GM12878 (cell line): ENCODE measurements around the gene MCTP2. TPM values are rescaled to one million over a fixed set of nuclear protein-coding genes. Genes with fewer than 3 reads are reported as not detected.

Experiments used
- ATAC-seq: fragments of 200-7000 bp; cut with Tn5 transposase; 3 replicates; pipeline ENCODE4 v1.9.1; 2020; ENCODE audit warnings: mild to moderate bottlenecking, moderate library complexity
- BruUV-seq: library from RNA; stranded (reverse); fragments of 400-500 nt; replicated peaks from 2 replicates; lab custom pipeline; 2021; lab: Mats Ljungman, UMichigan
- CTCF ChIA-PET: fragments of 300-600 bp; sonication (Branson Sonifier 250); formaldehyde crosslinking; extraction: SDS; loops from one replicate; lab custom pipeline; 2021; ENCODE audit warnings: inconsistent platforms; lab: Yijun Ruan, JAX
- POLR2A ChIA-PET: fragments of 350-600 bp; formaldehyde crosslinking; extraction: SDS; loops from one replicate; lab custom pipeline; 2021; ENCODE audit warnings: inconsistent platforms; lab: Charles Lee
- RAD21 ChIA-PET: fragments of 300-600 bp; sonication (Branson Sonifier 250); formaldehyde crosslinking; loops from one replicate; lab custom pipeline; 2023; ENCODE audit warnings: antibody characterized with exemption; ENCODE audit not compliant: unreplicated experiment; lab: Charles Lee
- SMC1A ChIA-PET: fragments of 300-600 bp; sonication (Branson Sonifier 250); formaldehyde crosslinking; loops from one replicate; lab custom pipeline; 2023; ENCODE audit not compliant: unreplicated experiment, uncharacterized antibody; lab: Charles Lee
- DNase-seq: peaks from one replicate; pipeline ENCODE4 v3.0.0-alpha.2; 2011; ENCODE audit warnings: low read depth, low spot score
- FAIRE-seq: peaks from 3 replicates; lab custom pipeline; 2011; peaks lifted over from hg19 to GRCh38; lab: Jason Lieb, UNC
- H2AFZ ChIP-seq: 2 replicates; pipeline ENCODE4 v1.6.0; 2011; ENCODE audit warnings: low read depth, low read length, control low read depth; ENCODE audit not compliant: control insufficient read depth
- H3K27ac ChIP-seq: 2 replicates; pipeline ENCODE4 v1.5.1; 2011; ENCODE audit warnings: control low read depth; ENCODE audit not compliant: control insufficient read depth, insufficient read depth
- H3K27me3 ChIP-seq, 2 experiments: replicated peaks in 1 of 2; 2 replicates each; pipeline versions ENCODE4 v1.6.0 to v1.6.1; 2011; ENCODE audit warnings: low read length in 1 of 2; ENCODE audit not compliant: control insufficient read depth in 2 of 2, insufficient read depth in 2 of 2
- H3K36me3 ChIP-seq, 2 experiments: 2 replicates each; pipeline ENCODE4 v1.5.1; 2011; ENCODE audit warnings: low read length in 1 of 2; ENCODE audit not compliant: control insufficient read depth in 2 of 2, insufficient read depth in 2 of 2
- H3K4me1 ChIP-seq: 2 replicates; pipeline ENCODE4 v1.6.1; 2011; ENCODE audit warnings: mild to moderate bottlenecking, low read length, moderate library complexity, mixed read lengths; ENCODE audit not compliant: control insufficient read depth, insufficient read depth
- H3K4me2 ChIP-seq: 2 replicates; pipeline ENCODE4 v1.6.0; 2011; ENCODE audit warnings: control low read depth; ENCODE audit not compliant: control insufficient read depth, insufficient read depth
- H3K4me3 ChIP-seq: fragments of 200-600 bp; sonication (generic); 2 replicates; pipeline ENCODE4 v1.5.1; 2016
- H3K79me2 ChIP-seq: 2 replicates; pipeline ENCODE4 v1.6.0; 2011; ENCODE audit warnings: low read length; ENCODE audit not compliant: control insufficient read depth, insufficient read depth
- H3K9ac ChIP-seq: 2 replicates; pipeline ENCODE4 v1.8.0; 2011; ENCODE audit warnings: low read length, control low read depth, mixed read lengths; ENCODE audit not compliant: control insufficient read depth, insufficient read depth
- H3K9me3 ChIP-seq: replicated peaks from 3 replicates; pipeline ENCODE4 v1.5.1; 2011; ENCODE audit warnings: mild to moderate bottlenecking, low read length; ENCODE audit not compliant: control insufficient read depth, insufficient read depth
- H4K20me1 ChIP-seq: 2 replicates; pipeline ENCODE4 v1.6.0; 2011; ENCODE audit not compliant: control insufficient read depth, insufficient read depth
- ESRRA ChIP-seq: IDR thresholded peaks from 2 replicates; pipeline ENCODE4 v1.6.1; 2012; ENCODE audit warnings: mild to moderate bottlenecking, low read length, improper control_type of control experiment
- MEF2B ChIP-seq: fragments of 450-650 bp; IDR thresholded peaks from 2 replicates; pipeline ENCODE4 v1.6.1; 2018; ENCODE audit warnings: mild to moderate bottlenecking, moderate library complexity; ENCODE audit not compliant: partially characterized antibody, poor library complexity, severe bottlenecking
- MXI1 ChIP-seq: fragments of 150-350 bp; IDR thresholded peaks from 2 replicates; pipeline ENCODE4 v1.6.1; 2011; ENCODE audit warnings: low read depth, mild to moderate bottlenecking, inconsistent platforms, low read length, improper control_type of control experiment
- SP1 ChIP-seq: IDR thresholded peaks from one replicate; pipeline ENCODE4 v1.6.1; 2011; ENCODE audit warnings: low read depth, low read length
- SUPT20H ChIP-seq: IDR thresholded peaks from 2 replicates; pipeline ENCODE4 v1.6.1; 2011; ENCODE audit warnings: low read depth, mild to moderate bottlenecking, low read length, moderate library complexity, borderline replicate concordance; ENCODE audit not compliant: control insufficient read depth
- TCF3 ChIP-seq: IDR thresholded peaks from 2 replicates; pipeline ENCODE4 v1.6.1; 2012; ENCODE audit warnings: low read depth, mild to moderate bottlenecking, low read length, borderline replicate concordance; ENCODE audit not compliant: insufficient read depth
- ZSCAN29 ChIP-seq: fragments of 450-650 bp; IDR thresholded peaks from 2 replicates; pipeline ENCODE4 v1.6.1; 2017; ENCODE audit warnings: mild to moderate bottlenecking, moderate library complexity
- WGBS: methylation state at CpG from one replicate; pipeline ENCODE4 v1.1.6; 2016; ENCODE audit warnings: low lambda C conversion rate; ENCODE audit not compliant: insufficient replicate concordance, insufficient coverage; ENCODE audit errors: missing lambda C conversion rate; 5-methylcytosine and 5-hydroxymethylcytosine counted together
- in situ Hi-C: fragments of 300-500 bp; cut with MboI; formaldehyde crosslinking; loops from 9 replicates; pipeline ENCODE4 v1.14.3; 2018; ENCODE audit warnings: mixed read lengths
- intact Hi-C: fragments of 100-400 bp; cut with micrococcal nuclease; formaldehyde crosslinking; loops from one replicate; pipeline ENCODE4 v1.14.2; 2022; ENCODE audit not compliant: unreplicated experiment
- polyA plus RNA-seq, 11 experiments: library from polyadenylated mRNA; depleted of rRNA in 4 of 11; unstranded in 6 of 11; stranded (reverse) in 5 of 11; fragments of >200 nt; fragmentation: Nextera tagmentation in 4 of 11; fragmentation: Illumina TruSeq in 1 of 11; extraction: Ambion mirVana in 4 of 11; extraction: Trizol in 1 of 11; gene quantifications; 1 replicate in 1 of 11; 2 replicates in 10 of 11; pipeline versions ENCODE4 v1.2.1 to v1.2.3, GENCODE V29; 2011 to 2016; ENCODE audit warnings: inconsistent platforms in 2 of 11, missing spikeins in 2 of 11, low read depth in 1 of 11
- total RNA-seq, 4 experiments: library from RNA; depleted of rRNA in 3 of 4; stranded (reverse); fragments of >200 nt in 3 of 4; fragmentation: Illumina TruSeq in 1 of 4; extraction: Trizol in 1 of 4; gene quantifications; 2 replicates each; pipeline versions ENCODE4 v1.2.1 to v1.2.3, GENCODE V29; 2013 to 2021
- TF ChIP-seq, protein P1 (sequence below): fragments of 450-650 bp; IDR thresholded peaks from 2 replicates; pipeline ENCODE4 v1.6.1; 2017; ENCODE audit warnings: mild to moderate bottlenecking

The MCTP2 gene
- total and polyA plus RNA-seq, 10 of the 15 experiments (the other 5 are each of a cell fraction or from before 2014, with no cell fraction given) = 0.24 to 48.5 (median 0.88) TPM

DNA sequence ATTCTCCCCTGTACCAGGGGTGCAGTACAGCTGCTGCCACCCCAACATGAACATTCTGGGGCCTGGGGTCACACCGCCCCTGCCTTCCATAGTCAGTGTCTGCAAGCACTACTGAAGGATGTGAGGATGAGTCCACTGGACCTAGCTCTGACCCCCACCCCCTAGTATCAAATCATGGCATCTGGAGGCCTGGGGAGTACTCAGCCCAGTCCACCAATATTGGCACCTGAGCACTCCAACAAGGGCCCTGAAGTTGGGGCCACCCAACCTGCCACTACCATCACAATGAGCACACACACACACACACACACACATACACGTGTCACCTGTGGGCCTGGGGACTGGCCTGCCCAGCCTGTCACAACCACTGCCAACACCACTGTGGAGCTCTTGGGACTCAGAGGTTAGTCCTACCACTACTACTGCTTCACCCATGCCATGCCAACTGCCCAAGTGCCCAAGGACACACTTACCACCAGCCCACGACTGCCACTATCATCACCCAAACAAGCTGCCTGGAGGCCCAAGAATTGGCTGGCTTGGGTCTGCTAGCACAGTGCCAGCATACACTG lies 253.9 kb downstream of the MCTP2 start:
- ChIA-PET SMC1A (no interaction called here), POLR2A (interaction anchor here (0.9 kb wide), 1 partner anchor 71 kb away, joined by 3 read pairs; no protein-coding TSS in a partner anchor), CTCF (no interaction called here), RAD21 (no interaction called here)
- FAIRE-seq (no peak), DNase-seq (no peak), ATAC-seq (no peak; the same call in 2 of the 3 replicates)
- Histone ChIP-seq H3K4me3 (no peak overlapping the region), H3K36me3 (no peaks in the 10 kb centered on the region), H3K27me3 (no peaks in the 10 kb centered on the region), H2AFZ (no peak overlapping the region), H4K20me1 (no peaks in the 10 kb centered on the region), H3K79me2 (no peaks in the 10 kb centered on the region), H3K4me2 (no peak overlapping the region), H3K4me1 (no peaks in the 10 kb centered on the region), H3K27ac (no peak overlapping the region), H3K9ac (no peak overlapping the region), H3K9me3 (no peaks in the 10 kb centered on the region)
- no peak for TF ChIP-seq SP1
- TF ChIP-seq MXI1 = no peak
- TF ChIP-seq SUPT20H = no peak
- no peak for TF ChIP-seq TCF3
- no peak for TF ChIP-seq MEF2B
- TF ChIP-seq, protein P1, sequence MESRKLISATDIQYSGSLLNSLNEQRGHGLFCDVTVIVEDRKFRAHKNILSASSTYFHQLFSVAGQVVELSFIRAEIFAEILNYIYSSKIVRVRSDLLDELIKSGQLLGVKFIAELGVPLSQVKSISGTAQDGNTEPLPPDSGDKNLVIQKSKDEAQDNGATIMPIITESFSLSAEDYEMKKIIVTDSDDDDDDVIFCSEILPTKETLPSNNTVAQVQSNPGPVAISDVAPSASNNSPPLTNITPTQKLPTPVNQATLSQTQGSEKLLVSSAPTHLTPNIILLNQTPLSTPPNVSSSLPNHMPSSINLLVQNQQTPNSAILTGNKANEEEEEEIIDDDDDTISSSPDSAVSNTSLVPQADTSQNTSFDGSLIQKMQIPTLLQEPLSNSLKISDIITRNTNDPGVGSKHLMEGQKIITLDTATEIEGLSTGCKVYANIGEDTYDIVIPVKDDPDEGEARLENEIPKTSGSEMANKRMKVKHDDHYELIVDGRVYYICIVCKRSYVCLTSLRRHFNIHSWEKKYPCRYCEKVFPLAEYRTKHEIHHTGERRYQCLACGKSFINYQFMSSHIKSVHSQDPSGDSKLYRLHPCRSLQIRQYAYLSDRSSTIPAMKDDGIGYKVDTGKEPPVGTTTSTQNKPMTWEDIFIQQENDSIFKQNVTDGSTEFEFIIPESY = no peak
- TF ChIP-seq ZSCAN29 = no peak
- TF ChIP-seq ESRRA = no peak
- WGBS = 24% methylated on average over 3 of the region's 3 CpGs
- in situ Hi-C loops (no loop called here), intact Hi-C loops (no loop called here)
- BruUV-seq = no TSS peak
